GM12878 (cell line): ENCODE measurements around the gene DDC. TPM values are rescaled to one million over a fixed set of nuclear protein-coding genes. Genes with fewer than 3 reads are reported as not detected.

Experiments
- ATAC-seq: fragments of 200-7000 bp; cut with Tn5 transposase; 3 replicates; pipeline ENCODE4 v1.9.1; 2020; ENCODE audit warnings: mild to moderate bottlenecking, moderate library complexity
- BruUV-seq: library from RNA; stranded (reverse); fragments of 400-500 nt; replicated peaks from 2 replicates; lab custom pipeline; 2021; lab: Mats Ljungman, UMichigan
- CTCF ChIA-PET: fragments of 300-600 bp; sonication (Branson Sonifier 250); formaldehyde crosslinking; extraction: SDS; loops from one replicate; lab custom pipeline; 2021; ENCODE audit warnings: inconsistent platforms; lab: Yijun Ruan, JAX
- POLR2A ChIA-PET: fragments of 350-600 bp; formaldehyde crosslinking; extraction: SDS; loops from one replicate; lab custom pipeline; 2021; ENCODE audit warnings: inconsistent platforms; lab: Charles Lee
- RAD21 ChIA-PET: fragments of 300-600 bp; sonication (Branson Sonifier 250); formaldehyde crosslinking; loops from one replicate; lab custom pipeline; 2023; ENCODE audit warnings: antibody characterized with exemption; ENCODE audit not compliant: unreplicated experiment; lab: Charles Lee
- SMC1A ChIA-PET: fragments of 300-600 bp; sonication (Branson Sonifier 250); formaldehyde crosslinking; loops from one replicate; lab custom pipeline; 2023; ENCODE audit not compliant: unreplicated experiment, uncharacterized antibody; lab: Charles Lee
- DNase-seq: peaks from one replicate; pipeline ENCODE4 v3.0.0-alpha.2; 2011; ENCODE audit warnings: low read depth, low spot score
- FAIRE-seq: peaks from 3 replicates; lab custom pipeline; 2011; peaks lifted over from hg19 to GRCh38; lab: Jason Lieb, UNC
- H2AFZ ChIP-seq: 2 replicates; pipeline ENCODE4 v1.6.0; 2011; ENCODE audit warnings: low read depth, low read length, control low read depth; ENCODE audit not compliant: control insufficient read depth
- H3K27ac ChIP-seq: 2 replicates; pipeline ENCODE4 v1.5.1; 2011; ENCODE audit warnings: control low read depth; ENCODE audit not compliant: control insufficient read depth, insufficient read depth
- H3K27me3 ChIP-seq, 2 experiments: replicated peaks in 1 of 2; 2 replicates each; pipeline versions ENCODE4 v1.6.0 to v1.6.1; 2011; ENCODE audit warnings: low read length in 1 of 2; ENCODE audit not compliant: control insufficient read depth in 2 of 2, insufficient read depth in 2 of 2
- H3K36me3 ChIP-seq, 2 experiments: 2 replicates each; pipeline ENCODE4 v1.5.1; 2011; ENCODE audit warnings: low read length in 1 of 2; ENCODE audit not compliant: control insufficient read depth in 2 of 2, insufficient read depth in 2 of 2
- H3K4me1 ChIP-seq: 2 replicates; pipeline ENCODE4 v1.6.1; 2011; ENCODE audit warnings: mild to moderate bottlenecking, low read length, moderate library complexity, mixed read lengths; ENCODE audit not compliant: control insufficient read depth, insufficient read depth
- H3K4me2 ChIP-seq: 2 replicates; pipeline ENCODE4 v1.6.0; 2011; ENCODE audit warnings: control low read depth; ENCODE audit not compliant: control insufficient read depth, insufficient read depth
- H3K4me3 ChIP-seq: fragments of 200-600 bp; sonication (generic); 2 replicates; pipeline ENCODE4 v1.5.1; 2016
- H3K79me2 ChIP-seq: 2 replicates; pipeline ENCODE4 v1.6.0; 2011; ENCODE audit warnings: low read length; ENCODE audit not compliant: control insufficient read depth, insufficient read depth
- H3K9ac ChIP-seq: 2 replicates; pipeline ENCODE4 v1.8.0; 2011; ENCODE audit warnings: low read length, control low read depth, mixed read lengths; ENCODE audit not compliant: control insufficient read depth, insufficient read depth
- H3K9me3 ChIP-seq: replicated peaks from 3 replicates; pipeline ENCODE4 v1.5.1; 2011; ENCODE audit warnings: mild to moderate bottlenecking, low read length; ENCODE audit not compliant: control insufficient read depth, insufficient read depth
- H4K20me1 ChIP-seq: 2 replicates; pipeline ENCODE4 v1.6.0; 2011; ENCODE audit not compliant: control insufficient read depth, insufficient read depth
- ATF7 ChIP-seq: fragments of 450-650 bp; IDR thresholded peaks from 2 replicates; pipeline ENCODE4 v1.6.1; 2016; ENCODE audit warnings: low read depth, mild to moderate bottlenecking
- BCL11A ChIP-seq: IDR thresholded peaks from 2 replicates; pipeline ENCODE4 v1.6.1; 2011; ENCODE audit warnings: low read depth, low read length
- CREM ChIP-seq: IDR thresholded peaks from 2 replicates; pipeline ENCODE4 v1.6.1; 2014; ENCODE audit warnings: antibody characterized with exemption, low read depth
- EP300 ChIP-seq, 2 experiments: fragments of 150-350 bp in 1 of 2; IDR thresholded peaks; 2 replicates each; pipeline ENCODE4 v1.6.1; 2011 to 2012; ENCODE audit warnings: low read depth in 2 of 2, low read length in 2 of 2, borderline replicate concordance in 1 of 2, improper control_type of control experiment in 1 of 2, inconsistent platforms in 1 of 2; ENCODE audit not compliant: control insufficient read depth in 1 of 2
- ESRRA ChIP-seq: IDR thresholded peaks from 2 replicates; pipeline ENCODE4 v1.6.1; 2012; ENCODE audit warnings: mild to moderate bottlenecking, low read length, improper control_type of control experiment
- GATAD2B ChIP-seq: fragments of 450-650 bp; conservative IDR thresholded peaks from 2 replicates; pipeline ENCODE4 v1.6.1; 2017; ENCODE audit warnings: low read depth, mild to moderate bottlenecking, moderate library complexity
- HDAC6 ChIP-seq: fragments of 200-600 bp; sonication (generic); IDR thresholded peaks from one replicate; pipeline ENCODE4 v1.8.0; 2017; ENCODE audit warnings: antibody characterized with exemption; ENCODE audit not compliant: unreplicated experiment
- JUNB ChIP-seq: IDR thresholded peaks from 2 replicates; pipeline ENCODE4 v1.6.1; 2016; ENCODE audit warnings: antibody characterized with exemption, mild to moderate bottlenecking
- JUND ChIP-seq: IDR thresholded peaks from 2 replicates; pipeline ENCODE4 v1.6.1; 2012; ENCODE audit warnings: low read depth, mild to moderate bottlenecking, low read length, improper control_type of control experiment, moderate library complexity
- MEF2A ChIP-seq: IDR thresholded peaks from 2 replicates; pipeline ENCODE4 v1.6.1; 2011; ENCODE audit warnings: low read depth, mild to moderate bottlenecking, low read length, moderate library complexity; ENCODE audit not compliant: insufficient read depth
- NFIC ChIP-seq: IDR thresholded peaks from 2 replicates; pipeline ENCODE4 v1.6.1; 2012; ENCODE audit warnings: low read depth, mild to moderate bottlenecking, inconsistent platforms, low read length, moderate library complexity
- NFYB ChIP-seq: IDR thresholded peaks from 2 replicates; pipeline ENCODE4 v1.6.1; 2011; ENCODE audit warnings: low read depth, mild to moderate bottlenecking, low read length, improper control_type of control experiment, moderate library complexity; ENCODE audit not compliant: insufficient read depth
- NR2F1 ChIP-seq: fragments of 450-650 bp; conservative IDR thresholded peaks from 2 replicates; pipeline ENCODE4 v1.6.1; 2017; ENCODE audit warnings: mild to moderate bottlenecking
- PML ChIP-seq: IDR thresholded peaks from 2 replicates; pipeline ENCODE4 v1.6.1; 2012; ENCODE audit warnings: low read length, inconsistent platforms
- SIN3A ChIP-seq: IDR thresholded peaks from 2 replicates; pipeline ENCODE4 v1.6.1; 2012; ENCODE audit warnings: low read depth, low read length, improper control_type of control experiment
- SKIL ChIP-seq: fragments of 450-650 bp; IDR thresholded peaks from 2 replicates; pipeline ENCODE4 v1.6.1; 2017; ENCODE audit warnings: mild to moderate bottlenecking, low read depth, inconsistent platforms; ENCODE audit not compliant: poor library complexity, severe bottlenecking
- SUPT20H ChIP-seq: IDR thresholded peaks from 2 replicates; pipeline ENCODE4 v1.6.1; 2011; ENCODE audit warnings: low read depth, mild to moderate bottlenecking, low read length, moderate library complexity, borderline replicate concordance; ENCODE audit not compliant: control insufficient read depth
- ZBED1 ChIP-seq: IDR thresholded peaks from 2 replicates; pipeline ENCODE4 v1.6.1; 2016; ENCODE audit warnings: borderline replicate concordance
- in situ Hi-C: fragments of 300-500 bp; cut with MboI; formaldehyde crosslinking; loops from 9 replicates; pipeline ENCODE4 v1.14.3; 2018; ENCODE audit warnings: mixed read lengths
- intact Hi-C: fragments of 100-400 bp; cut with micrococcal nuclease; formaldehyde crosslinking; loops from one replicate; pipeline ENCODE4 v1.14.2; 2022; ENCODE audit not compliant: unreplicated experiment
- polyA plus RNA-seq, 11 experiments: library from polyadenylated mRNA; depleted of rRNA in 4 of 11; unstranded in 6 of 11; stranded (reverse) in 5 of 11; fragments of >200 nt; fragmentation: Nextera tagmentation in 4 of 11; fragmentation: Illumina TruSeq in 1 of 11; extraction: Ambion mirVana in 4 of 11; extraction: Trizol in 1 of 11; gene quantifications; 1 replicate in 1 of 11; 2 replicates in 10 of 11; pipeline versions ENCODE4 v1.2.1 to v1.2.3, GENCODE V29; 2011 to 2016; ENCODE audit warnings: inconsistent platforms in 2 of 11, missing spikeins in 2 of 11, low read depth in 1 of 11
- total RNA-seq, 4 experiments: library from RNA; depleted of rRNA in 3 of 4; stranded (reverse); fragments of >200 nt in 3 of 4; fragmentation: Illumina TruSeq in 1 of 4; extraction: Trizol in 1 of 4; gene quantifications; 2 replicates each; pipeline versions ENCODE4 v1.2.1 to v1.2.3, GENCODE V29; 2013 to 2021
- TF ChIP-seq, protein P1 (sequence below): fragments of 450-650 bp; IDR thresholded peaks from 2 replicates; pipeline ENCODE4 v1.6.1; 2016; ENCODE audit warnings: mild to moderate bottlenecking
- TF ChIP-seq, protein P2 (sequence below): IDR thresholded peaks from 2 replicates; pipeline ENCODE4 v1.6.1; 2012; ENCODE audit warnings: low read length, inconsistent platforms

The DDC gene
- total and polyA plus RNA-seq, 10 of the 15 experiments (the other 5 are each of a cell fraction or from before 2014, with no cell fraction given), result not detected

- BruUV-seq, result TSS peak; percentile 53
- POLR2A ChIA-PET, result no interaction called here
- no peak for TF ChIP-seq ESRRA
- no peak for TF ChIP-seq GATAD2B
- peak in 1 of 2 experiments; percentile 62; a peak in 2 of 4 replicates for TF ChIP-seq EP300 (IDR thresholded peaks at IDR 0.05; ENCODE audit: borderline replicate concordance in 1 of 2, control insufficient read depth in 1 of 2, low read depth in 2 of 2, low read length in 2 of 2)
- 0 out of 2 replicates have a peak, but pooled peaks have one; percentile 28 for TF ChIP-seq PML
- TF ChIP-seq CREM, result peak; percentile 45; the same call in 1 of the 2 replicates
- TF ChIP-seq SUPT20H, result no peak
- TF ChIP-seq BCL11A, result peak; percentile 52; the same call in 1 of the 2 replicates
- no peak for TF ChIP-seq NFYB
- no peak for TF ChIP-seq HDAC6
- TF ChIP-seq SIN3A, result no peak
- peak; percentile 91 for TF ChIP-seq NFIC
- TF ChIP-seq NR2F1, result peak; percentile 79
- TF ChIP-seq ATF7, result peak; percentile 15; the same call in 1 of the 2 replicates
- TF ChIP-seq, protein P1, sequence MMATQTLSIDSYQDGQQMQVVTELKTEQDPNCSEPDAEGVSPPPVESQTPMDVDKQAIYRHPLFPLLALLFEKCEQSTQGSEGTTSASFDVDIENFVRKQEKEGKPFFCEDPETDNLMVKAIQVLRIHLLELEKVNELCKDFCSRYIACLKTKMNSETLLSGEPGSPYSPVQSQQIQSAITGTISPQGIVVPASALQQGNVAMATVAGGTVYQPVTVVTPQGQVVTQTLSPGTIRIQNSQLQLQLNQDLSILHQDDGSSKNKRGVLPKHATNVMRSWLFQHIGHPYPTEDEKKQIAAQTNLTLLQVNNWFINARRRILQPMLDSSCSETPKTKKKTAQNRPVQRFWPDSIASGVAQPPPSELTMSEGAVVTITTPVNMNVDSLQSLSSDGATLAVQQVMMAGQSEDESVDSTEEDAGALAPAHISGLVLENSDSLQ, result 0 out of 2 replicates have a peak, but pooled peaks have one; percentile 20
- TF ChIP-seq, protein P2, sequence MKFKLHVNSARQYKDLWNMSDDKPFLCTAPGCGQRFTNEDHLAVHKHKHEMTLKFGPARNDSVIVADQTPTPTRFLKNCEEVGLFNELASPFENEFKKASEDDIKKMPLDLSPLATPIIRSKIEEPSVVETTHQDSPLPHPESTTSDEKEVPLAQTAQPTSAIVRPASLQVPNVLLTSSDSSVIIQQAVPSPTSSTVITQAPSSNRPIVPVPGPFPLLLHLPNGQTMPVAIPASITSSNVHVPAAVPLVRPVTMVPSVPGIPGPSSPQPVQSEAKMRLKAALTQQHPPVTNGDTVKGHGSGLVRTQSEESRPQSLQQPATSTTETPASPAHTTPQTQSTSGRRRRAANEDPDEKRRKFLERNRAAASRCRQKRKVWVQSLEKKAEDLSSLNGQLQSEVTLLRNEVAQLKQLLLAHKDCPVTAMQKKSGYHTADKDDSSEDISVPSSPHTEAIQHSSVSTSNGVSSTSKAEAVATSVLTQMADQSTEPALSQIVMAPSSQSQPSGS, result peak; percentile 60; the same call in 1 of the 2 replicates
- peak; percentile 43; the same call in 1 of the 2 replicates for TF ChIP-seq ZBED1
- peak; percentile 97 for TF ChIP-seq JUNB
- TF ChIP-seq JUND, result peak; percentile 50; the same call in 1 of the 2 replicates
- TF ChIP-seq SKIL, result peak; percentile 61
- 0 out of 2 replicates have a peak, but pooled peaks have one; percentile 33 for TF ChIP-seq MEF2A
Measured at GRCh38 chr7:50448823-50449222, 116.4 kb downstream of the DDC start.

More at GRCh38 chr7:50448823-50449222, 116.4 kb downstream of the DDC start:
- H3K4me2 ChIP-seq, result peak overlapping the region; percentile 85
- no peak for FAIRE-seq
- H2AFZ ChIP-seq, result no peak overlapping the region
- H3K9ac ChIP-seq, result peak overlapping the region; percentile 58; the same call in 1 of the 2 replicates
- H4K20me1 ChIP-seq, result no peaks in the 10 kb centered on the region
- H3K27ac ChIP-seq, result peak overlapping the region; percentile 26; the same call in 1 of the 2 replicates
- ChIA-PET CTCF (interaction anchor here (0.8 to 3.6 kb wide), 9 partner anchors 19 to 330 kb away, joined by 3 to 15 read pairs (median 6); no protein-coding TSS in a partner anchor), SMC1A (interaction anchor here (0.7 to 2.4 kb wide), 15 partner anchors 9 to 356 kb away, joined by 3 to 12 read pairs (median 4); no protein-coding TSS in a partner anchor), RAD21 (interaction anchor here (1.4 to 2.9 kb wide), 3 partner anchors 31 to 305 kb away, joined by 3 to 17 read pairs (median 3); no protein-coding TSS in a partner anchor)
- no peaks in the 10 kb centered on the region for H3K27me3 ChIP-seq
- peaks cover 16% of the 10 kb centered on the region for H3K79me2 ChIP-seq
- H3K4me3 ChIP-seq, result peak overlapping the region; percentile 77
- peaks cover 2% of the 10 kb centered on the region in 2 experiments; a peak in 2 of 4 replicates for H3K36me3 ChIP-seq
- DNase-seq, result no peak
- peaks cover 16% of the 10 kb centered on the region for H3K4me1 ChIP-seq
- peak; percentile 49 for ATAC-seq
- H3K9me3 ChIP-seq, result no peaks in the 10 kb centered on the region
- in situ Hi-C loops, result no loop called here
- intact Hi-C loops, result no loop called here
